C4-2B (cell line): Measurements from ENCODE around the gene LHFPL5.

Source experiments
- H3K27ac ChIP-seq: fragments of 450-650 bp; 2 replicates; pipeline ENCODE4 v1.5.1; 2017
- CTCF ChIP-seq: fragments of 450-650 bp; conservative IDR thresholded peaks from 2 replicates; pipeline ENCODE4 v1.5.1; 2017; ENCODE audit warnings: mild to moderate bottlenecking
- ZFX ChIP-seq: fragments of 450-650 bp; IDR thresholded peaks from 2 replicates; pipeline ENCODE4 v1.6.1; 2017

Gene LHFPL5

GRCh38 chr6:35857853-35858252 lies 52.7 kb downstream of the LHFPL5 start:
- no peak overlapping the region for H3K27ac ChIP-seq
- no peak for TF ChIP-seq CTCF
- TF ChIP-seq ZFX, result no peak

DNA sequence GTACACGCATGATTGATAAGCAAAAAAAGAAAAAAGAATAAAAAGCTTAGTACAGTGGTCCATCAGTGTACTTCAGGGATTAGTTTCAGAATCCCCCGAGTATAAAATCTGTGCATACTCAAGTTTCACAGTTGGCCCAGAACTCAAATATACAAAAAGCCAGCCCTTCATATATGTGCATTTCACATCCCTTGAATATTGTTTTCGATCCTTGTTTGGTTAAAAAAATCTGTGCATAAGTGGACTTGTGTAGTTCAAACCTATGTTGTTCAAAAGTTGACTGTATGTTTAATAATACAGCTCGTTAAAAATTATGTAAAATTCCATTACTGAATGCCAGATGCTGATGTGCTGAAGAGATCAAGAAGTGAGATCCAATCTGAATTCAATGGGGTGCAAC lies 54.2 kb downstream of the LHFPL5 start:
- H3K27ac ChIP-seq, result no peak overlapping the region
- no peak for TF ChIP-seq ZFX
- no peak for TF ChIP-seq CTCF
